HG03575 (cell line): ENCODE results near the gene HELZ.
"Not testable (repeated sequence)": the region's sequence is repeated elsewhere in the genome, so short reads cannot be mapped to it uniquely, and the experiment has no call there.

Experiments
- ATAC-seq: cut with Tn5 transposase; IDR thresholded peaks from one replicate; pipeline ENCODE4 v1.9.1; 2021; ENCODE audit not compliant: unreplicated experiment, insufficient number of reproducible peaks, low FRiP score; ENCODE audit errors: extremely low read depth

The HELZ gene

DNA sequence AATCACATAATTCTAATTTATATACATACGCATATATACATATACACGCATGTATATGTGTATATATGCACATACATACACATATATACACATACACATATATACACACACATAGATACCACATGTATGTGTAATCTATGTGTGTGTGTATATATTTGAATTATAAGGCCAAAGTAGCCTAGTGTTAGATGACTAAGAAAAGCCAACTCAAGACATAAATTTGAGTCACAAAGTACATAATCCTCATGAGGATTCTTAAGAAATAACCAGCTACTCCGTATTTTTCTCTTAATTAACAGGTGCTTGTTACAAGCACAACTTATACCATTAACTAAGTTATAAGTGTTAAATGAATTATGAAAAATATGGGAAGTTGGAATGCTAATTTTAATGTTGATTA is 115.7 kb downstream of the HELZ start:
- ATAC-seq: no peak

DNA sequence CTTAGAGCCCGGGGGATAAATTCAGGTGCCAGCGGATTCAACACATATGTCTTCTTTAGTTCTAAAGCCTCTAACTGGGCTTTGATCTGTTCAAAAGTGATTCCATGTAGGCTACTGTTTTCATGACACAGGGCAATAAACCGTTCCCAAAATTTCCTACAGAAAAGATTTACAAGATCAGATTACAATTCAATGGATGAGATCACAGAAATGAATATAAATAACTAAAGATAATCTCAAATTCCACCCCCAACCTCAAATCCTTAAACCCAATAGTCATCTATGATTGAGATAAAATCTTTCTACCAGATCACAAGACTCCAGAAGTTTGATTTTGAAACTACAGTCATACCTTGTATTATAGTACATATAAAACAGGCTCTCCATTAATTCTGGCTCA is 116.3 kb downstream of the HELZ start:
- no peak for ATAC-seq

DNA sequence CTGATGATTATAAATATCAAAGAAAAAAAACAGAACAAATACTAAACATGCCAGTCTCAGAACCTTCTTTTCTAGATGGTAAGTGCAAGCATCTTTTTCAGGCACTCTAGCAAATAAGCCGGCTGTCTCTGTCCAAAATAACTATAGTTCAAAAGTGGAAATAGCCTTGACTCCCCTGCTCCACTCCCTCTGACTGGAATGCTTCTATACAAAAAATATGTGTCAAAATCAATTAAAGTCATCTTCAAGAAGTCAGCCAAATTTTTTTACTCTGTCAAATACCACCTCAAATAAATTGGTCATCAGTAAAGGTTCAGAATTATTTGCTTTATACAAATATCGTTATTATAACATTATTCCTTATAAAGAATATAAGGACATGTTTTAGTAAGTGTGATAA is 117.1 kb downstream of the HELZ start:
- no peak for ATAC-seq

DNA sequence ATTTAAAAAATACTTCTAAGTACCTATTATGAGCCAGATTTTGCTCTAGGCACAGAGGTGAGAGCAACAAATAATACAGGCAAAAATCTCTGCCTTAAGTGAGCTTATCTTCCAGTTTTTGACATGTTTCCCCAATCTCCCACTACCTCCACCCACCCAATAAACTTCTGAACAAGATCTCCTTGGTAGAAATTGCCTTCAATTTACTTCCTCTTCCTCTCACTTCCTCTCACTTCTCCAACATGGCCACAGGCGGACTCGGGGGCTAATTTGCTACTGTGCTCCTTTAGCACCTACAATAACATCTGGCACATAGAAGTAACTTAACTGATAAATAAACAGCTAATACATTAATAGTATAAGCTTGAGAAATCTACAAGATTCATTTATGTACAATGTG is 118.0 kb downstream of the HELZ start:
- no peak for ATAC-seq

DNA sequence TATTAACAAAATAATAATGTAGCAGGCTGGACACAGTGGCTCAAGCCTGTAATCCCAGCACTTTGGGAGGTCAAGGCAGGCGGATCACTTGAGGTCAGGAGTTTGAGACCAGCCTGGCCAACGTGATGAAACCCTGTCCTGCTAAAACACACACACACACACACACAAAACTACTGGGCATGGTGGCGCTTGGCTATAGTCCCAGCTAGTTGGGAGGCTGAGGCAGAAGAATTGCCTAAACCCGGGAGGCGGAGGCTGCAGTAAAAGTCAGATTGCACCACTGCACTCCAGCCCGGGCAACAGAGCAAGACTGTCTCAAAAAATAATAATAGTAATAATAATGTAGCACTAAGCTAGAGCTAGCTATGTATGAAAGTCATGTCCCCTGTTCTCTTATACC is 118.5 kb downstream of the HELZ start:
- ATAC-seq: not testable (repeated sequence)

DNA sequence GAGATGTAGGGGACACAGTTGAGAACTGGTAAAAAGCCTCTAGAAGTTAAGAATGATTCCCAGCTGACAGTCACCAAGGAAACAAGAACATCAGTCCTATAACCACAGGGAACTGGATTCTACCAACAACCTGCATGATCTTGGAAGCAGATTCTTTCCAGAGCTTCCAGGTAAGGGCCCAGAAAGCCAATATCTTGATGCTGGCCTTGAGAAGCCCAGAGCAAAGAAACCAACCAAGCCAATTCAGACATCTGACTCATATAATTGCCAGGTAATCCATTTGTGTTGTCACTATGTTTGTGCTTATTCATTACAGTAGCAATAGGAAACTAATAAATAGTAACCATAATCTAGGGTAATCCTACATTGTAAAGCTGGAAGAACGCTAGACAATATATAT is 119.1 kb downstream of the HELZ start:
- ATAC-seq: no peak

DNA sequence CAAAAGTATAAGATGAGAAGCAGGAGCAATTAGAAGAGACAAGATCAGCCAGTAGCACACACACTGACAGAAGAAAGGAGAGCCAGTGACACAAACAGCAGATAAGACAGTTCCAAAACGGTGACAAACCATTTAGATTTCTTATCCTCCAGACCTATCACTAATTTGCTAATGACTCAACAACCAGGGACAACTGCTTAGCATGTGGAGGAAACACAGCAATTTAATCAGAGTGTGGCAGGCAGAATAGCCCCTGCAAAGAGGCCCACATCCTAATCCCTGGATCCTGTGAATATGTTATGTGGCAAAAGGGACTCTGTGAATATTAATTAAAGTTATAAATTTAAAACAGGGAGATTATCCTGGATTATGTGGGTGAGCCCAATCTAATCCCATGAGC is 119.6 kb downstream of the HELZ start:
- no peak for ATAC-seq

DNA sequence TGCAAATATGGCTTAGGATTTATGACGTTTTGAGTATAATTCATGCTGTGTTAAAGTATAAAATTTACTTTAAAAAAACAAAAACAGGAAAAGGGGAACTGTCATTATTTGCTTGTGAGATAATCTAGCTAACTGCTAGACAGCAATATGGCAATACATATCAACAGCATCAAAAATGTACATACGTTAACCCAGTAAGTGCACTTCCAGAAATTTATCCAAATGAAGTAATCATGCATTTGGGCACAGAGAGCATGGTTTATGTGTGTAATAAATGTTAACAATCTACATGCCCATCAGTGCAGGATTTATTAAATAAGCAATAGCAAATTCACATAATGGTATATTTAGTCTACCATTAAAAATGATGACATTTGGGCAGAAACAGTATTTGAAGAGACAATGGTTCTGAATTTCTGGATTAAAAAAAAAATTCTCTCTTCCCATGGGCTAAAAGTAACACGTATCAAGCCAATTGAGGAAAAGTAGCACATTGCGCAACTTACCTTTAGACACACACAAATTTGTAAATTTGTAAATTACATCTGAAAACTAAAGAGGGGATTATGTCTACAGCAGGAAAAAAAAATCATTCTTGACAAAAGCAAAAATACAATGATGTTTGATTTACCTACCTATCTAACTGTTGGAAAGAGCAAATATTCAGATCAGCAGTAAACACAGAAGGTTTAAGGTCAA is 120.4 kb downstream of the HELZ start:
- ATAC-seq: no peak

DNA sequence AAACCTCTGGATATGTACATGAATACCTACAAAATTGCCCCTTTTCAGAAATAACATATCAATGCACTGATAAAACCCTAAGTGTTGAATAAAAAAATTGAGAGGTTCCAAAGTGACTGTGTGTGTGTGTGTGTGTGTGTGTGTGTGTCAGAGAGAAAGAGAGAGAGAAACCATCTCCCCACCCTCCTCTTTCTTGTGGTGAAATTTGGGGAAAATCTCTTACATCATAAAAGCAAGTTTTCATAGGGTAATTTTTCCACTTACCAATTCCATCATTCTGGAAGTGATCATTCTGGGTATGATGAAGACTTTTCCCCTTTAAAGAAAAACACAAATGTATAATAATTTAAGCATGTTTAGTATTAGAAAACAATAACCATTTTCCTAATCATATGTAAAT is 121.3 kb downstream of the HELZ start:
- ATAC-seq: no peak

DNA sequence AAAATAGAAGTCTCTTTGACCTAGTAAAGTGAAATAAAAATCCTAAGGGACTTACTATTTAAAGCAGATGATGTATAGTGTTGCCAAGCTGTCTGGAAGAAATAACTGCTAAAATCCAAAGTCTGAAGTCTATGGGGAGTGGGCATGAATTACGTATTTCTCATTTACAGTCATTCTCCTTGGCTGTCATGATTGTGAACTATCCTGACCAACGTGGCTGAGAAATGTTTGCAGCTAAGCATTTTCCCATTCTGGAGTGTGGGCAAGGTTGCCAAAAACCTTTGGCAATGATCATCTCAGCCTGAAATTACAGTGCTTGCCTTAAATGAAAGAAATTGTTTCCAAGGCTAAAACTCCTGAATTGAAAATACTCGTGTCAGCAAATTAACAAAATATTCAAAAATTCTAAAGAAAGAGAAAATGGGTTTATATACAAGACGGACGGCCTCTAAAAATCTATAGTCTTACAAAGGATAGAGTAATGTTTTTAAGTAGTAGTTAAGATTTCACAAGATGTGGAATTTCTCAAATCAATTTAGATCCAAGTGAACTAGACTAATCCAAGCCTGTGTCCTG is 123.6 kb downstream of the HELZ start:
- ATAC-seq: no peak

DNA sequence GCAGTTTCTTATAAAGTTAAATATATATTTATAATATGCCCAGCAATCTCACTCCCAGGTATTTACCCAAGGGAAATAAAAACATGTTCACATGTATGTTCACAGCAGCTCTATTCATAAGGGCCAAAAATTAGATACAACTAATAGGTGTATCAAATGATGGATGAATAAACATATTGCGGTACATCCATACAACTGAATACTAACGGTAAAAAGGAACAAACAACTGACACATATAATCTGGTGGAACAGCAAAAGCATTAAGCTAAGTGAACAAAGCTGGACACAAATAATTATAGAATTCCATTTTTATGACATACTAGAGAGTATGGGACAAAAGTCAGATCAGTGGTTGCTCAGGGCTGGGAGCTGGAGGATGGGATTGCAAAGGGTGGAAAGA is 125.9 kb downstream of the HELZ start:
- ATAC-seq: no peak

DNA sequence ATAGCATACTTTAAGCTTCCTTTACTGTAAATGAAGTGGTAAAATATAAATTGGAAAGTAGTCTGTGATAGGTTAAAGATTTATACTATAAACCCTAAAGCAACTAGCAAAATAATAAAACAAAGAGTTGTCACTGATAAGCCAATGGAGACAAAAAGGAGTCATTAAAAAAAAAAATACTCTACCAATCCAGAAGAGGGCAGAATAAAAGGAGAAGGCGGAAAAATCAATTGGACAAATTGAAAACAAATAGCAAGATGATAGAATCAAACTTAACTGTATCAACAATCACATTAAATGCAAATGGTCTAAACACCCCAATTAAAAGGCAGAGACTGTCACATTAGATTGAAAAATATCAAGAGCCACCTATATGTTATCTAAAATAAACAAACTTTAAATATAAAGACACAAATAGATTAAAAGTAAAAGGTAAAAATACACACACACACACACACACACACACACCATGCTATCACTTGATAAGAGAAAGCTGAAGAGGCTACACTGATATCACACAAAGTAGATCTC is 128.9 kb downstream of the HELZ start:
- no peak for ATAC-seq

DNA sequence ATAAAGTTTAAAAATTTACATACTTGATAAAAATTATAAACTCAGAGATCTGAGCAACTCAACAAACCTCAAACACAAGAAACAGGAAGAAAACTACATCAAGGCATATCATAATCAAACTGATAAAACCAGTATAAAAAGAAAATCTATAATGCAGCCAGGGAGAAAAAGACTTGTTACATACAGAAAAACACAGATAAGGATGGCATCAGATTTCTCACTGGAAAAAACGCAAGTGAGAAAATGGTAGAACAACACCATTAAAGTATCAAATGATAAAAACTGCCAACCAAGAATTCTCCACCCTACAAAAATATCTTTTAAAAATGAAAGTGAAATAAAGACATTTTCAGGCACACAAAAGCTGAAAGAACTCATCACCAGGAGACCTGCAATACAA is 129.6 kb downstream of the HELZ start:
- no peak for ATAC-seq

DNA sequence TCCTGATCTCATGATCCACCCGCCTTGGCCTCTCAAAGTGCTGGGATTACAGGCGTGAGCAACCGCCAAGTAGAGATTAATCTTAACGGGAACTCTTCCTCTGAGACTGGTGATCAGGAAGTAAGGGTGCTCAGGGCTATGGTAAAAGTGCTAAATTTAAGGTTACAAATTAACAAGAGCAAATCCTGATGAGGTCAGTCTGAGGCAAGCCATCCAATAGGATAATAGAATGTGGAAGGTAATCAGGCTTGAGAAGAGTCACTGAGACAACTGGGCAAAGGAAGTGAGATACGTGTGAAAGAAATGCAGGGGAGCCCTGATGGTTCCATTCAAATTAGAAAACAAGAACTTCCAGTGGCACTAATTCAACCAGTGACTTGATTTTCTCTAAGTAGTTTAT is 131.5 kb downstream of the HELZ start:
- no peak for ATAC-seq

DNA sequence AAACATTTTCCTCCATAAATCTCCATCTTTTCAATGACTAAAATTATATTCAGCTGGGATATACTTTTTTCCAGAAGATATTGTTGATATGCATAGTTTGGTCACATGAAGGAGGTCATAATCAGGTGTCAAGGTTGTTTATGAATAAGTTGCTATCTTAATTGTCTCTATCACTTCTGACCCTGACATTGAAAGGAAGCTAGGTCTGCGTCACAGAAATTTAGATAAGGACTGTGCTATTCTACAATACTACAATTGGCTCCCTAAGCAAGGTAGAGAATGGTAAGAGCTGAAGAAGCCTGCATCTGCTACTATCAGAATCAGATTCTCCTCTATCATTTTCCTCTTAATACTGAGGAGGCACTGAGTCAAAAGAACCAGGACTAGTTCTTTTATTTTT is 133.2 kb downstream of the HELZ start:
- ATAC-seq: no peak

DNA sequence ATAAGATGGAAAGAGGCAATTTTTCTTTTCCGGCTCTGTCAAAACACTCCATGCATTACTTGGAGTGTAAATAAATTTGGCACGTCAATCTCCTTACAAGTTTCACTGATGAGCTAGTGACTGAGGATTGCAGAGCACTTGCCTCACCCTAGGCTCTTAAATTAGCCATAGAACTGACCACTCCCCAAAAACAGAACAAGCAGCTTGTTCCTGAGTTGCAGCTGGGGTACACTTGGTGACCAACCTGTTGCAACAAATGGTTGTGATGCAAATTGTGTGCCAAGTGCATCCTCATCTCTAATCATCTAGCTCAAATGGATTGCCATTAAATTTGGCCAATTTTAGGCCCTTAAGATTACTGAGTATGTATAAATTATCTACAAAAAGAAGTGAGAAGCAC is 133.7 kb downstream of the HELZ start:
- ATAC-seq: no peak

DNA sequence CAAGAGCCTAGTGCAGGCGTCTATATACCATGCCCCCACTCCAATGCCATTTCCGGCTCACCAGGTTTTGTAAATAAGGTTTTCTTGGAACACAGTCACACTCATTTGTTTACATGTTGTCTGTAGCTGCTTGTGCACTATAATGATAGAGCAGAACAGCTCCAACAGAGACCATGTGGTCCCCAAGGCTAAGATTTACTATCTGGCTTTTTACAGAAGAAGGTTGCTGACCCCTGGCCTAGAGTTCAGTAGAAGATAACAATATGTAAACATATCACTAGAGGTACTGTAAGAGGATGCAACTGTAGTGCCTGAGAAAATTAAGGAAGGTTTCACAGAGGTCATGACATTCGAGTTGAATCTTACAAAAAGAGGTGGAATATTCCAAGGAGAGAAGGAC is 134.4 kb downstream of the HELZ start:
- ATAC-seq: no peak

DNA sequence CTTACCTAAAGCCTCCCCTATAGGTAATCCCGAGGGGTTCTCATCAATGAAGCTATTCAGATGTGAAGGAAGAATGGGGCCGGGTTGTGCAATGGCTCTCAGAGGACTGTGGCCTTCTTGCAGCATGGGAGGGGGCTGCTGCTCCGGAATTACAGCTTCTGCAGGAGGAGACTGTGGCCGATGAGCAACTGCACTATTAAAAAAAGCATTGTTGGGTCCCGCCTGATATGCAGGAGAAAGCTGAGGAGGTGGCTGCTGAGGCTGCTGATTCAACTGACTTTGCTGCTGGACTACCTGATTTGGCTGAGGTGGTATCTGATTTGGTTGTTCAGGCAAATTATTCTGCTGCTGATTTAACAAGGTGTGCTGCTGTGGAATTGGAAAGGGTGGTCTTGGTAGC is 135.9 kb downstream of the HELZ start:
- no peak for ATAC-seq

DNA sequence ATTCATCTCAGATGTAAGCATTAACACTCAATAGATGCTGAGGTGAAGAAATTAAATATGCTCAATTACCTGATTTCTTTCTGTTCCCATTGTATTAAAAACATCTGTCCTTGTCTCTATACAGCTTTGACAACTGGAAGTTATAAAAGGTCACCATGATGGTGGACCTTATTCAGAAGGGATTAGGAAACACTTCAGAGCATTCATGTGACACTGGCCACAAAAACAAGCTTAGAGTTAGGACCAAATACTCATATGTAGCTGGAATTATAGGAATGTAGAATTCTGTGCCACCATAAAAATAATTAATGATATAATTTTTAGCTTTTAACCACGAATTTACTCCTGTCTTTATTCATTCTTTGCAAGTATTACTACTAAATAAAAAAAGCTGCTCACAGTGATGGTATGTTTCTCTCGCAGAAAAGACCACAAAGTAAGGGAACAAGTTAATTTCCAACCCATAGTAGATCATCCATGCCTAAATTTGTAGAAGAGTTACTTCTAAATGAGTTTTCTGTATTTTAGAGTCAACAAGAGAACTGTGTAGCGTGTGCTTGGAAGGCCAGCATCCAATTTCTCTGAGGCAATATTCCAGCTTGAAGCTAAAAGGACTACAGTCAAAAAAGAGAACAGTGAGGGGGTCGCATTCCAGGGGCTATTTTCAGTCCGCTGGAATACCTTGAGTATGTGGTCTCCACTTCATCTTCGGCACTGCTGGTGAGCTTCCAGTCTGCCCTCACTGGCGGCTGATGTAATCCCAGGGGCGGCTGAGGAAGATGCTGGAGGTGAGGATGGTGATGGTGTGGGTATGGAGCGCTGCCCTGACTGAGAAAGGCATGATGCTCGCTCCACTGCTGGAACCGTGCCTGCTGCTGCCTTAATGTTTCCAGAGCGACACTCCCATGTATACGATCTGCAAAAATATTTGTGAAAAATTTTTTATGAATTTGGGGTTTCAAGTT is 136.9 kb downstream of the HELZ start:
- ATAC-seq: no peak

DNA sequence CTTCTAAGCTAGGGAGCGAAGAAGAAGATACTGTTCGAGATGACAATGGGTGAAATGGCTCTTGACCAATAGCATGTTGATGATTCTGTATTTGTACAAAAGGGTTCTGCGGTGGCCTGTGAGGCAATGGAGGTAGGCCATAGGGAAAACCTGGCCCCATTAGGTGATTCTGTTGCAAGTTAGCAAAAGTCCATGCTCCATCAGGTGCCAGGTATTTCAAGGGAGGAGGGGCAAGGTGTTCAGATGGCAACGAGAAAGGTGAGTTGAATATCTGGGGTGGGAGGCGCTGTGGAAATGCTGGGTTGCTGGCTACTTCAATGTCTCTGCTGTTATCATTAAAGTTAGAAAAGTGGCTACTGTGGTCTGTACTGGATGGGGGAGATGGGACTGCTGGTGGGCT is 137.8 kb downstream of the HELZ start:
- no peak for ATAC-seq
